HG02678 (cell line): ENCODE data around the gene PPIL6.
A peak's percentile ranks its signal among the peaks of the same experiment; 100 is the strongest.

Source experiments
- ATAC-seq: cut with Tn5 transposase; IDR thresholded peaks from one replicate; pipeline ENCODE4 v1.9.1; 2021; ENCODE audit warnings: mild to moderate bottlenecking, moderate library complexity; ENCODE audit not compliant: unreplicated experiment

Gene PPIL6

GRCh38 chr6:109449795-109450673 is 9.6 kb upstream of the PPIL6 start:
- ATAC-seq, result no peak

DNA sequence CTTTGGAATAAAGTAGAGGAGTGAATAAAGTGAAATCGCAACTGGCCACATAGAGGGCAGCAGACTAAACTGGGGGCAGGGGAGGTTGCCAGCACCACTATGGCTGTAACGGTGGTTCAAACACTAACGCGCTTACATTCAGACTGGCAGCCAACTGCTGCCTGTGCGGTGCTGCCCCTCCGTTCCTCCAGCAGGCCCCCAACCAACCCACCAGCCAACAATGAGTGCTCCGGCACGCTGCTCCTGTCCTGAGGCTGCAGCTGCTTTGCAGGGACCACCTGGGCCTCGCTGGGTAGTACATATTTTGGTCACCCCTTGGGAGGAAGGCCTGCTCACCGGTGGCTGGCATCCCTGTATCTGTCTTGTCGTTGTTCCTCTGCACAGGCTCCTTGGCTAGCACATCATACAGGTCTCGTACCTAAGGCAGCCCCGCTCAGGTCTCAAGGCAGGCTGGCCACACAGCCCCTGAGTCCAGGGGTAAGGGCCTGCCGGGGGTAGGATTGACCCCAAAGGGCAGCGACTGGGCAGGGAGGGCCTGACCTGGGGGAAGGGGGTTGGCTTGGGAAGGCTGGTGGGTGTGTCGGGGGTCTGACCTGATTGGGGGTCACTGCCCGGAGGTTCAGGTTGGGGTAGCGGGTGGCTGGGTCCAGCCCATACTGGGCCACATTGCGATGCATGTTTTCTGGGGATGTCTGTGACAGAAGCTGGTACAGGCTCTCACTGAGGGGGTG is 8.8 kb upstream of the PPIL6 start:
- ATAC-seq, result no peak

DNA sequence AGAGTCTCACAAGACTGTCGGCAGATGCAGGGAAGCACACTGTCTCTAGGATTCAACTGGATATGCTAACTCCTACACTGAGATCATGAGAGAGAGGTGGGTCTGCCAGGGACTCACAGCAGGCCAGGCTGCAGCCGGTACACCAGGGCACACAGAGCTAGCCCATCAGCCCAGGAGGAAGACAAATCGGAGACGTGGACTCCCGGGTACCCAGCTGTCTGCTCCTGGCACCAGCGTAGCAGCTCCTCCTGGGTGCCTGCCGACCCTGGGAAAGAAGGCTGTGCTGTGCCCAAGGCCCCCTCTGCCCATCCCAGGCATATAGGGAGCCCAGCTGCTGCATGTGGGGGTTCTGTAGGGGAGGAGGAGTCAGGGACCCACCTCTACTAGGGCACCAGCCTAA is 8.2 kb upstream of the PPIL6 start:
- no peak for ATAC-seq

DNA sequence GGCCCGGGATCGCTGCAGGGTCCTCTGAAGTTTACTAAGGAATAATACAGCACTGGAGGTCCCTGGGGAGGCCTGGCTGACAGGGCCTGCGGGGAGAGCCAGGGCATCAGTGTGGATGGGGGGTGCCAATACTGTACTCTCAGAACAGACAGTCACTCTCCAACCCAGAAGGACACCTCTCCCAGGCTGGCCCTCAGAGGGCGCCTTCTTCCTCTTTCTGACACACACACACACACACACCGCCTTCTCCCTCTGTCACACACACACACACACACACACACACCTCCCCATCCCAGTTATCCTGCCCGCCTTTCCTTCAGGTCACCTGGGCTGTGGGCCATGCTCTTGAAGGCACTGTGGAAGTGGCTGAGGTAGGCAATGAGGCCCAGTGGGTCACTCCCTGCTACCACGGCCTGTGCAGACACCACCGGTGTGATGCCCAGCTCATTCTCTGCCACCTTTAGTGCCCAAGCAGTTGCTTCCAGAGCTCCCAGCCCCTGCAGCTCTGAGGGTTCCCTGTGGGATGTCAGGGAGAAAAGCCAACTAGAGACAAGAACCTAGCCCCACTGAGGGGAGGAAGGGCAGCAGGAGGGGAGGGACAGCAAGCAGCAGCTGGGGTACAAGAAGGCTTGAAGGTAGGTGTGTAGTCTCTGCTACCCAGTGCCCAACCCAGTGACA is 7.6 kb upstream of the PPIL6 start:
- no peak for ATAC-seq

GRCh38 chr6:109447087-109447486 is 6.7 kb upstream of the PPIL6 start:
- ATAC-seq, result no peak

- no peak for ATAC-seq
Measured at GRCh38 chr6:109446541-109446940, 6.1 kb upstream of the PPIL6 start.

- ATAC-seq, result no peak
Measured at GRCh38 chr6:109446072-109446471, 5.6 kb upstream of the PPIL6 start.

- no peak for ATAC-seq
Measured at GRCh38 chr6:109445382-109445781, 5.0 kb upstream of the PPIL6 start.

DNA sequence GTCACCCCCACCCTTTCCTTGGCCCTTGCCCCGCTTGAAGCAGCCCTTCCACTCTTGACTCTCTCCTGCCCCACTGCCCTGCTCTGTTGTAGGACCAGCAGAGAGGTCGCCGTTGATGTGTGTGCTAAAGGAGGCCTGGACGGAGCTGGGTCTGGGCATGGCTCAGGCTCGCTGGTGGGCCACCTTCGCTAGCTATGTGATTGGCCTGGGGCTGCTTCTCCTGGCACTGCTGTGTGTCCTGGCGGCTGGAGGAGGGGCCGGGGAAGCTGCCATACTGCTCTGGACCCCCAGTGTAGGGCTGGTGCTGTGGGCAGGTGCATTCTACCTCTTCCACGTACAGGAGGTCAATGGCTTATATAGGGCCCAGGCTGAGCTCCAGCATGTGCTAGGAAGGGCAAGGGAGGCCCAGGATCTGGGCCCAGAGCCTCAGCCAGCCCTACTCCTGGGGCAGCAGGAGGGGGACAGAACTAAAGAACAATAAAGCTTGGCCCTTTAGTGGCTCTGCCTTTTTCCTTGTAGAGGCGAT is 3.1 kb upstream of the PPIL6 start:
- no peak for ATAC-seq

DNA sequence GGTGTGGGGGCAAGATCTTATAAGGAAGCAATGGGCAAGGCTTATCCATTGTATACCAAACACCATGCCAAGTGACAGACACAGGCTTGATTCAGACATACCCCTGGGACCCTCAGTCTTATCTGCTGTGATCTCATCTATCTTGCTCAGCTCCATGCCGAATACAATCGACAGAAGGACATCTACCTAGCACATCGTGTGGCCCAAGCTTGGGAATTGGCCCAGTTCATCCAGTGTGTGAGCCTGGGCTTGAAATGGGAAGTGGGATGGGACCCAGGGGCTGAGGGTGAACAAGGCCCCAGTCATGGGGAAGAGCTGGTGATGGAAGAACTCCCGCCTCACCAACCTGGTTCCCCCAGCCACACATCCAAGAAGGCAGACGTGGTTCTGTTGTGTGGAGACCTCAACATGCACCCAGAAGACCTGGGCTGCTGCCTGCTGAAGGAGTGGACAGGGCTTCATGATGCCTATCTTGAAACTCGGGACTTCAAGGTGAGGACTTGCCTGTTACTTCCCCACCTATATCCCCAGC is 2.0 kb upstream of the PPIL6 start:
- ATAC-seq, result no peak

DNA sequence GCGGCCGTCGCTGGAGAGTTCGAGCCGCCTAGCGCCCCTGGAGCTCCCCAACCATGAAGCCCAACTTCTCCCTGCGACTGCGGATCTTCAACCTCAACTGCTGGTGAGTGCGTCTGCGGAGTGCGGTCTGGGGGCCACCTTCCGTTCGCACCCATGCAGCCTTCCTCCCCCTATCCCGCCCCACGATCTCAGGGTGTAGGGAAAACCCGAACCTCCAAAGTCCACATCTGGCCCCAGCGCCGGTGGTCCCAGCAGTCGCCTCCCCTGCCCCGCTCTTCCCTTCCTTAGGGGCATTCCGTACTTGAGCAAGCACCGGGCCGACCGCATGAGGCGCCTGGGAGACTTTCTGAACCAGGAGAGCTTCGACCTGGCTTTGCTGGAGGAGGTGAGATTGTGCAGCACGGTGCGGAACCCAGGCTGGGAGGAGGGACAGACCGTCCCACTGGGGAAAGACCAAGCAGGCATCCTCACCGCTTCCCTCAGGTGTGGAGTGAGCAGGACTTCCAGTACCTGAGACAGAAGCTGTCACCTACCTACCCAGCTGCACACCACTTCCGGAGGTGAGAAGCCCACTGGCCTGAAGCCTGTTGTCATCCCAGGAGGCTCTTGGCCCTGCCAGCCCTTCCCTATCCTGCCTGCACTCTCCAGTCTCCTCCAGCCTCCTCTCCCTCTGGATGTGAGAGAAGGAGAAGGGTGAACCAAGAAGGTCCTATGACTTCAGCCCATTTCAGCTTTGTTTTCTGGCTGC is 815 bp upstream of the PPIL6 start:
- ATAC-seq, result peak; percentile 16

DNA sequence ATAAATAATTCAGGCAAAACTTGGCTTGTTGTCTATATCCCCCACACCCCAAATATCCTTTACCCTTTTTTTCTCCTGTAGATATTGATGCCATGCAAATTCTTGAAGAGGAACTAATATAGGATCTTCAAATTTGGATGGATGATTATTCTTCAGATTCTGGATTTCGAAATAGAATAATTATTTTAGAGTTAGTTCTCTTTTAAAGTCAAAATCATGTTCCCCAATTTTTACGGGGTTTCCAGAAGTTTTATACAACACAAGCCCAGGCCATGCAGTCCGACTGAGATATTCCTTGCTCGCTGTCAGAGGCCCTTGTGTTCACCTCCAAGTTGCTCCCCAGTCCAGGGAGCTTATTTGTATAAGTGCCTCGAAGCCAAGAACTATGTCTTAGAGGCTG is 4.4 kb downstream of the PPIL6 start:
- ATAC-seq, result no peak

DNA sequence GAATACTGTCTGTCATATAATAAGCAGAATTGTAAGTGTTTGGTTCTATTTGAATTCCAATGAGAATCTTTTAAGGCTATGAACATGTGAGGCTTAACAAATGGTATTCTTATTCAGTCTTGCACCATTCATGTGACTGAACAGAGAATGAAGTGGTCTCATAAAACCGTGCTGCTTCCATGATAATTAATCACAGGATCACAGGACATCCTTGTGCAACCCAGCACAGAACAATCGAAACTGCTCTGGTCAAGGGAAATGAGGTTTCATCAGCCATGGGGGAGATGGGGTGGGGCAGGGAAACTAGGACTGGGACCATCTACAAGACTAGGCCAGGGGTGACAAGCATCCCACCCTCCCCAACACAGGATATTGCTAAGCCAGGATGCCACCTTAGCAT is 6.0 kb downstream of the PPIL6 start:
- ATAC-seq, result no peak

DNA sequence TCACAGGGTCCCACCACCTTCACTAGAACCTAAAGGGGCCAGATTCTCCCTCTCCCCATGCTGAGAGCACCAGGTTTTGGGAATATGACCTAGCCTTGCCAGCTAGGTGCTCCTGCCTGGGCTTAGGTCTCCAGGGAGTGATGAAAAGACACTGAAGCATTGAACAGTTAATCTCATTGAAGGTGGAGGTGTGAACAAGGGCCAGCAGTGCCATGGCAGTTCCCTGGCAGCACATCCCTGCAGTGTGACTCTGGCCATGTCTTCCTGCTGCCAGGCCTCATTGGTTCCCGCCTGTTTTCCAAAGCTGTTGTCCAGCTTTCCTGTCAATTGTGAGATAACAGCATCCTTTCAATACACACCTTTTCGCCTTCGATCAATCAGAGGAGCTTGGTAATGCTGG is 10.9 kb downstream of the PPIL6 start:
- no peak for ATAC-seq

- ATAC-seq, result no peak
Measured at GRCh38 chr6:109428889-109429477, 11.4 kb downstream of the PPIL6 start.

GRCh38 chr6:109424946-109425345 is 15.5 kb downstream of the PPIL6 start:
- ATAC-seq, result no peak

DNA sequence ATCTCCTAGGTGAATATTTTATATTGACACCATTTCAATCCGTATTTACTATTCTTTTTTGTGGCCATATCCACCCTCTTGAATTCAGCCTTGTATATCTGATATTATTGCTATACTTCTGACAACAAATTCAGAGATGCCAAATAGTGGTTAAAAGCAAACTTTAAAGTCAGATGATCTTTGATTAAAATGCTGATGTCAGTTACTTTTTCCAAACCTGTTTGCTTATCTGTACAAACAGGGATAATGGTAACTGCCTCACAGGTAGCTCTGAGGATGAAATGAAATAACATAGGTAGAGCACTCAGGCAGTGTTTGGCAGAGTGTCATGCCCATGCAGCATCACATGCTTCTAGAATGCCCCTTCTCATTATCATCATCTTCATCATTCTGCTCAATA is 19.2 kb downstream of the PPIL6 start:
- ATAC-seq, result no peak

DNA sequence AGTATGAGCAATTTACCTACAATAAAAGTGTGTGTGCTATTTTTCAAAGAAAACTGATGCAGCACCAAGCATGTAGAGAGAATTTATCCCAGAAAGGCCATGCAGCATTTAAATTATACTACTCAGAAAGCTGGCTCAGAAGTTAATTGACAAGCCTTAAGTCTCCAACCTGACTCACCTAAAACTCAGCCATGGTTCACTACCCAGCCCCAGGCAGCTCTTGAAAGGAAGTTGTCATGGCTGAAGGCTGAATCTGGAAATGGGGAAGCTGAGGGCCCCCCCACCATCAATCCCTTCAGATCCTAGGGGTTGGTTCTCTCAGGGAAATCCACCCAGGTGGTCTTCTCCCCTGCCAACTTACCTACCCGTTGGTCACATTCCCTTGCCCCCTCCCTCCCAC is 19.7 kb downstream of the PPIL6 start:
- no peak for ATAC-seq

DNA sequence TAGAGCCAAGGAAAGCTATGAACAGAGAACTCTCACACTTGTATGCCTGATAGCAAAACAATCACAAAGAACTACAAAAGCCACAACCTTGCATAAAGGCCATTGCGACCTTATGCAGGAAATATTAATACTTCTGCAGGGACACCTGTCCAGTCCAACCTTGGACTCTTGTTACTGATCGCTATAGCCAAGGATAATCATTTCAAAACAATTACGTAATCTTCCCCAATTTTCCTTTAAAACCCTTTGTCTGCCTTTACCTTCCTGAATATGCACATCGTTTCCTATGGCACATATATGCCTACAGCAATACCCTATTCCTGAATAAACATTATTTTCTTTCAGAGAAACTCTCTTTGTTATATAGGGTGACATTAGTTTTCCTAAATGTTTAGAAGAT is 22.8 kb downstream of the PPIL6 start:
- ATAC-seq, result no peak

GRCh38 chr6:109411034-109411433 is 29.4 kb downstream of the PPIL6 start:
- ATAC-seq, result no peak
